LNCaP clone FGC (cell line): ENCODE results near the gene CLDND2.

Experiments used
- DNase-seq: peaks from one replicate; pipeline ENCODE4 v3.0.0-alpha.2; 2011; ENCODE audit warnings: low read depth
- H3K4me3 ChIP-seq: 2 replicates; pipeline ENCODE4 v1.5.1; 2011; ENCODE audit warnings: mild to moderate bottlenecking, low read depth, low read length, control low read depth
- TF ChIP-seq, protein P1 (sequence below): IDR thresholded peaks from 2 replicates; pipeline ENCODE4 v1.5.1; 2012; ENCODE audit warnings: mild to moderate bottlenecking; ENCODE audit not compliant: control insufficient read depth, insufficient read depth; ENCODE audit errors: extremely low read depth

CLDND2 gene

DNA sequence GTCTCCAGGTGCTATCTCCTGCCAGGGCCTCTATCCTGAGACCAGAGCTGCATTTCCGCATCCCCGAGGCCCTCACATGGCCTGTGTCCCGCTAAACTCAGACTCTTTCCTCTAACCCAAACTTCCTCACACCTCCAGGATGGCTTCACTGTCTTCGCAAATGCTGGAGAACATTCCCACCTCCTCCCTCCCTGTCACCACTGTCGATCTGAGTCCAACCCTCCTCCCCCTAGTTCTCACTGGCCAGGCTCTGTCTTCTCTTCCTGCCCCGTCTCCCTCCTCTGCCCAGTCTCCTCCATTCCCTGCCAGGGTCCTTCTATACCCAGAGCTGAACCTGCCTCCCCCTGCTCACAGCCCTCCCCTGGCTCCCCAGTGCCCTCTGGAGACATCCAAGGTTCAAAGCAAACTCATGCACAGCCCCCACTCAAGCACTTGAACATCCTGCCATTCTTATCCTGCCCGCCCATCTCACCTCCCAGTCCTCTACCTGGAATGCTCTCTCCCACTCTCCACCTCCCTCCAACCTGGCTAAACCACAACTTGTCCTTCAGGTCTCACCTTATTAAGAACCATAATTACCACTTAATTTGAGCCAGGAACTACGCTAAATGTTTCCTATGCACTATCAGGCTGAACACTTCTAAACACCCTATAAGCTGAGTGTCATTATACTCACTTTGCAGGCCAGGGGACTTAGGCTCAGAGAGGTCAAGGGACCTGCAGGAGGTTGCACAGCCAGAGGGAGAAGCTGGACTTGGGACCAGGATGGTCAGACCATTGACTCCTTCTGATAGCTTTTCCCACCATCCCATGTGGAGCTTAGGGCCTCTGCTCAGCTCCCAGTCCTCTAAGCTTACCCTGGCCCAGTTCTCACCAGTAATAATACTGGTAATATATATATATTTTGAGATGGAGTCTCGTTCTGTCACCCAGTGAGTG lies 25.9 kb downstream of the CLDND2 start:
- H3K4me3 ChIP-seq: no peak overlapping the region
- TF ChIP-seq, protein P1, sequence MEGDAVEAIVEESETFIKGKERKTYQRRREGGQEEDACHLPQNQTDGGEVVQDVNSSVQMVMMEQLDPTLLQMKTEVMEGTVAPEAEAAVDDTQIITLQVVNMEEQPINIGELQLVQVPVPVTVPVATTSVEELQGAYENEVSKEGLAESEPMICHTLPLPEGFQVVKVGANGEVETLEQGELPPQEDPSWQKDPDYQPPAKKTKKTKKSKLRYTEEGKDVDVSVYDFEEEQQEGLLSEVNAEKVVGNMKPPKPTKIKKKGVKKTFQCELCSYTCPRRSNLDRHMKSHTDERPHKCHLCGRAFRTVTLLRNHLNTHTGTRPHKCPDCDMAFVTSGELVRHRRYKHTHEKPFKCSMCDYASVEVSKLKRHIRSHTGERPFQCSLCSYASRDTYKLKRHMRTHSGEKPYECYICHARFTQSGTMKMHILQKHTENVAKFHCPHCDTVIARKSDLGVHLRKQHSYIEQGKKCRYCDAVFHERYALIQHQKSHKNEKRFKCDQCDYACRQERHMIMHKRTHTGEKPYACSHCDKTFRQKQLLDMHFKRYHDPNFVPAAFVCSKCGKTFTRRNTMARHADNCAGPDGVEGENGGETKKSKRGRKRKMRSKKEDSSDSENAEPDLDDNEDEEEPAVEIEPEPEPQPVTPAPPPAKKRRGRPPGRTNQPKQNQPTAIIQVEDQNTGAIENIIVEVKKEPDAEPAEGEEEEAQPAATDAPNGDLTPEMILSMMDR: no peak
- no peak for DNase-seq

DNA sequence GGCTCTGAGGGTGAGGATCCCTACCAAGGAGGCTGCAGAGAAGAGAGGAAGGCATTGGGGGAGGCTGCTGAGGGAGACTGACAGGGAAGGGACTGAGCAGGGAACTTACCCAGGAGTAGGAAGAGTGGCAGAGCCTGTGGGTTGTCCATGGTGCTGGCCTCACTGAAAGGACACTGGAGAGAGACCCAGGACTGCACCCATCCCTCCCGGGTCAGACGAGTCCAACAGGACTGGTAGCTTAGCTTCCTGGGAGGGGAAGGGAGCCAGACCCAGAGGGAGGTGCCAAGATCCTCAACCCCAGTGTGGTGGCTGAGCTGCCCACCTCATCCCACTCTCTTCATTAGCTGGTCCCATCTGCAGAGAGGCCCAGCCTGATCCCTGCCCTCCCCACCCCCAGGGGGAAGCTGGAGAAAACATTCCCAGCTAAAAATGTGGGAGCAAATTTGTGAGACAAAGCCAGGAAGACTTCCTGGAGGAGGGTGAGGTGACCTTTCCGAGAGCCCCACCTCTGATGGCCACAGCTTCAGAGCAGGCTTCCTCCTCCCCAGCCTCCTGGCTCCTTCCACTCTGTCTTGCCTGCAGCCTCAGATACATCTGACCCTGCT lies 26.7 kb downstream of the CLDND2 start, which contains the start of gene VSIG10L:
Gene VSIG10L (minus strand): TSS at position 164 of the 605 bp plus-strand sequence. CDS start 15 bp downstream, at position 149.
- no peak within 1 kb of the TSS for H3K4me3 ChIP-seq
- TF ChIP-seq, protein P1: no peak
- no peak for DNase-seq

DNA sequence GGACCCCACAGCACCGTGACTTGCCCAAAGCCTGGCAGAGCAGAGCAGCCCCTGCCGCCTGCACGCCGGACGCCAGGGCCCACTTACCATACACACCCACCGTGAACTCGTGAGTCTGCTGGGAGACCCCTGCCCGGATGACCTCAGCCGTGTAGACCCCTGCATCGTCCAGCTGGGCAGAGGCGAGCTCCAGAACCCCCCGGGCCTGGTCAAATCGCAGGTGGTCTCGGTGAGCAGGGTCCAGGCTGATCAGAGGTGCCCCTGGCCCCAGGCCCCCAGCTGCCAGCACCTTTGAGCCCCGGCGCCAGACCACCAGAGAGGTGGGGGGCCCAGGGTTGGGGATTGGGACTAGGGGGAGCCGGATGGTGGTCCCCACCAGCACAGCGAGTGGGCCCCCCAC lies 27.7 kb downstream of the CLDND2 start:
- TF ChIP-seq, protein P1: no peak
- DNase-seq: no peak
- H3K4me3 ChIP-seq: no peak overlapping the region

DNA sequence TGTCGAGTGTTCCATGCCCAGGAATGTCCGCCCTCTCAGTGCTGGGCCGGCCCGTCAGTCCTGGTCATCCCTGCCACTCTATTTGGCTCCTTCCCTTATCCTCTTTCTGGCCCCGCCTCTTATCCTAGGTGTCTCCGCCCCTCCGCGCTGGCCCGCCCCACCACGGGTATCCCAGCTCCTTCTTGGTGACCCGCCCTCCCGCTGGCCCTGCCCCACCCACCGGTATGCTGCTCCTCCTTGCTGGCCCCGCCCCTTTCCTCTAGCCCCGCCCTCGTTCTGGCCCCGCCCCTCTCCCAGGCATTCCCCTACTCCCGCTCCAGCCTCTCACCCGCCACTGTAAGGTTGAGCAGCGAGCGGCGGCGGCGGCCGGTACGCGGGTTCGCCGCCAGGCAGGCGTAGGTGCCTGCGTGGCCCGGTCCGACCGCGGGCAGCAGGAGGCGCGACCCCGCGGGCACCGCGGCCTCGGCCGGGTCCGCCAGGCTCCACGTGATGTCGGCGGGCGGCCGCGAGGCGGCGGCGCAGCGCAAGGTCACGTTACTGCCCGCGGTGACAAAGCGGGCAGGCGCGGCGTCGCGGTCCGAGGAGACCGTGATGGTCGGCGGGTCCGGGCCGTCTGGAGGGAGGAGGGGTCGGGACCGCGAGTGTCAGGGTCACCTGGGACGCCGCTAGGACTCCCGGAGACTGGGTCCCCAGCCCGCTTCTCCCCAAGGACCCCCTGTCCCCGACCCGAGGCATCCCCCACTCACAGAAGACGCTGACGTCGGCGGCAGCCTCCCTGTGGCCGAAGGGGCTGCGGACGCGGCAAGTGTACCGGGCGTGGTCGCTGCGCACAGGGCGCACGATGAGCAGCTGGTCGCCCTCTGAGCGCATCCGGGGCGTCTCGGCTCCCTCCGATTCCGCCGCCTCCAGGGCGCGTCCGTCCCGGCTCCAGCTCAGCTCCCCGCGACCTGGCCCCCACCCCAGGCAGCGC lies 28.8 kb downstream of the CLDND2 start:
- TF ChIP-seq, protein P1: peak; percentile 45

DNA sequence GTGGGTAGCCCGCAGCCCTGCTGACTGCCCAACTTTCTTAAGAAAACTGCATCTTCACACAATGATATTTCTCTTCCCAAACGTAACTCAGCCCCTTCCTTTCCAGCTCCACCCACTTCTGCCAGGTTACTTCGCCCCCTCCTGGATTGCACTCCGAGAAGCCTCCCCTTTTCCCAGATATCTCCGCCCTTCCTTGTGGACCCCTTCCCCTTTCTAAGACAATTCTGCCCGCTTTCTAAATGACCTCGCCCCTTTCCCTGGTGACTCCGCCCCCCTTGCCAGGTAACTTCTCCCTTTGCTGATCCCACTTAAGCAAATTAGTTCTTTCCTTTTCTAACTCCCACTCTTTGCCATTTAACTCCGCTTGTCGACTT lies 29.5 kb downstream of the CLDND2 start:
- no peak for DNase-seq
- TF ChIP-seq, protein P1: no peak
- H3K4me3 ChIP-seq: peak overlapping the region; percentile 69

More for the DNA sequence above, 28.8 kb downstream of the CLDND2 start:
- H3K4me3 ChIP-seq: peak overlapping the region; percentile 69
- DNase-seq: peak; percentile 87

DNA sequence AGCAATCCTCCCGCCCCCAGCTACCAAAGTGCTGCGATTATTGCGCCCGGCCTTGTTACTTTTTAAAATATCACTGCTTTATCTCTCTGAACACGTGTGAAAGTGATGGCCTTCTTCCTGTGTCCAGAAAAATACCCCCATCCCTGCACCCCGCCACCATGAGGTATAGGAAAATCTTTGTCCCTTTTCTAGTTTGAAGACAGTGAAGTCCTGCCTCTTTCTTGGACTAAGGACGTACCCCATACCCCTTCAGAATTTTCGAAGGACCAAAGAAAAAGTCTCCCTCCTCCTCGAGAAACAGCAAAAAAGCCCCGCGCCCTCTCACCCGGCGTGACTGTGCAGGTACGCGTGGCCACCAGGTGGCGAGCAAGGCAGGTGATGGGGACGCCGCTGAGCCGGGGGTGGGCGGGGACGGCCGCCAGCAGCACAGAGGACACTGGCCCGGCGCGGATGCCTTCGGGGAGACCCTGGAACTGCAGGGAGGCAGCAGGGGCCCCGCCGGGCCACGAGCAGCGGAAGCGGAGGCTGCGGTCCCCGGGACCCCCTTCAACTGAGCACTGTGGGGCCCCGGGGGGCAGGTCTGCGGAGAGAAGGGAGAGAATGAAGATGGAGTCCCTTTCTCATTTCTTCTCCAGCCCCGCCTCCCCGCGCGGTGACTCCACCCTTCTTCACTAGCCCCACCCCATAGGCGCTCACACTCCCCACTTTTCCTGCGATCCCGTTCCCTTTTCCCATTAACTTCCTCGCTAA lies 30.1 kb downstream of the CLDND2 start:
- TF ChIP-seq, protein P1: peak; percentile 97

More for the DNA sequence above, 30.1 kb downstream of the CLDND2 start:
- peak overlapping the region; percentile 69 for H3K4me3 ChIP-seq
- DNase-seq: no peak
